Activated CD4-positive, alpha-beta T cell treated with anti-CD3 and anti-CD28 coated beads, Interleukin-2, amount 50 U/mL, for 24 hours (primary cell): ENCODE measurements around the gene DOCK7.
"Not testable (repeated sequence)": the region's sequence is repeated elsewhere in the genome, so short reads cannot be mapped to it uniquely, and the experiment has no call there.

Experiments
- DNase-seq, 2 donors: peaks; one replicate each; pipeline ENCODE4 v3.0.0-alpha.2; 2020; ENCODE audit warnings: low read depth in 1 of 2, low spot score in 1 of 2

The DOCK7 gene

GRCh38 chr1:62530516-62531154 lies 157.6 kb downstream of the DOCK7 start:
- no peak for DNase-seq

GRCh38 chr1:62529227-62529626 lies 159.0 kb downstream of the DOCK7 start:
- no peak for DNase-seq

GRCh38 chr1:62528015-62528414 lies 160.2 kb downstream of the DOCK7 start:
- no peak for DNase-seq

GRCh38 chr1:62527346-62527745 lies 160.8 kb downstream of the DOCK7 start:
- not testable (repeated sequence) for DNase-seq

GRCh38 chr1:62523860-62524259 lies 164.3 kb downstream of the DOCK7 start:
- no peak for DNase-seq

GRCh38 chr1:62516600-62516999 lies 171.6 kb downstream of the DOCK7 start:
- no peak for DNase-seq

- DNase-seq, result no peak
These were observed 173.3 kb downstream of the DOCK7 start for GRCh38 chr1:62514746-62515423.

- DNase-seq, result no peak
These were observed 175.2 kb downstream of the DOCK7 start for GRCh38 chr1:62513013-62513412.

GRCh38 chr1:62509028-62509427 lies 179.2 kb downstream of the DOCK7 start:
- no peak for DNase-seq

GRCh38 chr1:62508187-62508758 lies 179.9 kb downstream of the DOCK7 start:
- DNase-seq, result no peak

- DNase-seq, result no peak
These were observed 188.0 kb downstream of the DOCK7 start for GRCh38 chr1:62500210-62500609.

GRCh38 chr1:62494137-62494536 lies 194.0 kb downstream of the DOCK7 start:
- no peak for DNase-seq

GRCh38 chr1:62493656-62494055 lies 194.5 kb downstream of the DOCK7 start:
- DNase-seq, result no peak

GRCh38 chr1:62492521-62492920 lies 195.7 kb downstream of the DOCK7 start:
- DNase-seq, result no peak

- no peak for DNase-seq
These were observed 200.2 kb downstream of the DOCK7 start for GRCh38 chr1:62487956-62488355.

GRCh38 chr1:62484824-62485468 lies 203.2 kb downstream of the DOCK7 start:
- DNase-seq, result no peak

GRCh38 chr1:62481681-62482080 lies 206.5 kb downstream of the DOCK7 start:
- no peak for DNase-seq

- DNase-seq, result no peak
These were observed 211.5 kb downstream of the DOCK7 start for GRCh38 chr1:62476525-62477219.

- no peak for DNase-seq
These were observed 221.1 kb downstream of the DOCK7 start for GRCh38 chr1:62467092-62467491.

- no peak for DNase-seq
These were observed 225.8 kb downstream of the DOCK7 start for GRCh38 chr1:62462370-62462769.

GRCh38 chr1:62457955-62458354 lies 230.2 kb downstream of the DOCK7 start:
- DNase-seq, result no peak

GRCh38 chr1:62452951-62453350 lies 235.2 kb downstream of the DOCK7 start:
- no peak for DNase-seq
